GM18502 (cell line): ENCODE data around the gene ROBO1.
"Not testable (repeated sequence)": the region's sequence is repeated elsewhere in the genome, so short reads cannot be mapped to it uniquely, and the experiment has no call there.

Experiments
- ATAC-seq: cut with Tn5 transposase; IDR thresholded peaks from one replicate; pipeline ENCODE4 v1.9.1; 2021; ENCODE audit warnings: mild to moderate bottlenecking; ENCODE audit not compliant: unreplicated experiment, poor library complexity

The ROBO1 gene

GRCh38 chr3:78792733-78793132, 975.1 kb downstream of the ROBO1 start:
- ATAC-seq: no peak

DNA sequence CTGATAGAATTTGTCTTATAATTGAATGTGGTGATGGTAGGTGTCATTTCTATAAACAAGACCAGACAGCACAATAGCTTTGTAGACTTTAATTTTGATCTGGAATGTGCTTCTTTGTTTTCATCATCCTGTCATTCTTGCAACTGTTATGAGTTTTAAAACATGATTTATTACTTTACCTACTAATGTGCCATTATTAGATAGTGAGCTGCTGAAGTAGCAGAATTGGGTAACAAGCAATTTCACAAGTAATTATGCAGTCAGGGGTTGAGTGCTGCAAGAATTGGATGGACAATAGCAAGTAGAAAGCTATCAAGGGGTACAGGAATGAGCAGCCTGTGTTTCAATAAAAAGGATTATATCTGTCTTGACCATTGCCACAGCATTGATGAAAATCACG, 975.6 kb downstream of the ROBO1 start:
- ATAC-seq: no peak

GRCh38 chr3:78791753-78792152, 976.0 kb downstream of the ROBO1 start:
- no peak for ATAC-seq

DNA sequence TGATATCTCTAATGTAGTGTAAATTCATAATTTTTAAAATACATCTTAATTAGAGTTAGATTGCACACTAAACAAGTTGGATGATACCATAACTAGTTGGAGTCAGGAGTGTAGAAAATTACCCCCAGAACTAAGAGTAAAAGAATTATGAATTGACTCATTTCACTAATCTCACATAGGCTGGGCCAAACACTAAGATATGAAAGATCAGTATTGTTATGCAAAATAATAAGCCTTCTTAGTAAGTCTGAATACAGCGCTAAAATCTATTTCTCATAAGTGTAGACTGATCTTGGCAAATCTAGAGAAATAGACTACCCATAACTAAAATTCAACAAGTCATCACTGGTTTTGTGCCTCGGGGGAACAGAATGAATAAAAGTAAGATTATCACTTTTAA, 979.0 kb downstream of the ROBO1 start:
- ATAC-seq: no peak

DNA sequence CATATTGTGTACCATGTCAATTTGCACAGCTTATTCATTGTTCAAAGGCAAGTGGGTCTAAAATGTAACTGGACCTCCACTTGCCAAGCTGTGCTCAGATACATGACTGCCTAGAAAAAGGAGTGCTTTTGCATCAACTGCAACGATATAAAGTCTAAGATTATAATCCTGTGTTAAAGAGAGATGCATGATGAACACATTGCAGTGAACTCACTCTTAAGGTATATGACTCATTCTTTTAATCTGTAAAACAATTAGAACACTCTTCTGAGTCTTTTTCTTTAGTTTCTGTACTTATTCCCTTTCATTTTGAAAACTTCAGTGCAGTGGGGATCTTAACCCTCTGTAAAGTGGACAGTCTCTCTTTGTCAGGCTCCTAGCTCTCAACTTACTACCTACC, 982.8 kb downstream of the ROBO1 start:
- ATAC-seq: no peak

DNA sequence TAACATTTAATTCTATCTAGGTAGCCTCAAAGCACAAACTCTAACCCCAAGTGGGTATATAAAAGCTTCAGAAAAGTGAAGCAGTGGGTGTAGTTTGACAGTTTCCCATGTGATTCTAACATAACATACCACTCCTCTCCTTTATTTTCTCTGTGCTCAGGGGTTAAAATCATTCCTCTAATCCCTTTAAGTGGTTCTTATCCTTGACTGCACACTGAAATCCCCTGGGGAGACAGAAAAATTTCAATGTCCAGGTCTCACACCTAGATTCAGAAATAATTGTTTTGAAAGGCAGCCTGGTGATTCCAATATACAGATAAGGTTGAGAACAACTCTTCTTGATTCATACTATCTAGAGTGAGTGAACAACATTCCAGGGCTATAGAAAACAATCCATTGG, 986.4 kb downstream of the ROBO1 start:
- ATAC-seq: no peak

DNA sequence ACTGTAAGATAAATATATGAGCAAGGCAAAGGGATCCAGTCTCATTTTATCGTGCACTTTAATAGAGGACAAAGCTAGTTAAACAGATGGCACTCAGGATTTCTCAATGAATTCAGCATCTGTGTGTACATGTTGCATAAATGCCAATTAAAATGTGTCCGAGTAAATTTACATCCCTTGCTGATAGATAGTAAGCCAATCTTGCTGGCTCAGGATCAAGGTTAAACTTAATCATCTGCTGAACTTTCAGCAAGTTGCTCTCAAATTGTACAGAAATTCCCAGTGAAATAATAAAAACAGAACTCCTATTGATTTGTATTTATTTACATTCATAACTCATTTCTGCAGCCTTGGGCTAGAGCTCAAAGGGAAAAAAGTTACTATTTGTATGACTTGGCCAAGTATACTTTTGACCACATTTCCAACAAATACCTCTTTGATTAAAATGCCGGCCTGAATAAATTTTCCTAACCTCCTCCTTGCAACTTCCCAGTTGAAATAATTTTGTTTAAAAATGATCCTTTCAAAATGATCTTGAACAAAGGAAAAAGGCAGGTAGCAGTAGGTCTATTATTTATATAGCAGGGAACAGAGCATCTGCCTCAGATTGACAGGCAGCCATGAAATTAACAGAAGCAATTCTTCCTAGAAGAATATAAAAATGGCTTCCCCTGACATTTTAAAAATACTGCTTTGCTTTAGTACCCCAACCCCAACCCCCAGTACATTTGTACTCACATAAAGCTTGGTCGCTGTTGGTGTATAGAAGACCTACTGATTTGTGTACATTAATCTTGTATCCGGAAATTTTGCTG, 1001.9 kb downstream of the ROBO1 start:
- ATAC-seq: no peak

GRCh38 chr3:78764634-78765033, 1003.2 kb downstream of the ROBO1 start:
- no peak for ATAC-seq

DNA sequence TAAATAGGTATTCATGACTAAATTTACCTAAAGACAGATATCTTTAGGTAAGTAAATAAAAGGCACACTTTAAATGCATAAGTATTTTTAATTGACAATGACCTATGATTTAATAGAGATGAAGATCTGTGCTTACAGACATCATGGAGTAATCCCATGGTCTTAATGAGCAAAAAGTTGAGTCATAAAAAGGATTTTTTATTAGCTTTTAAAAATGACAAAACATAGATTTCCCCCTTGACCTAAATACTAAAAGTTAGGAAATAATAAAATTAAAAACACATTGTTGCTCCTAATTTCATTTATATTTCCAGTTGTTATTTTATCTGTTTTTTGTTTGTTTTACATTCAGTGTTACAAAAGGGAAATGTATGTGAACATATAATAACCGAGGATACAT, 1005.7 kb downstream of the ROBO1 start:
- no peak for ATAC-seq

- ATAC-seq: no peak
Observed at GRCh38 chr3:78761126-78761525, 1006.7 kb downstream of the ROBO1 start.

DNA sequence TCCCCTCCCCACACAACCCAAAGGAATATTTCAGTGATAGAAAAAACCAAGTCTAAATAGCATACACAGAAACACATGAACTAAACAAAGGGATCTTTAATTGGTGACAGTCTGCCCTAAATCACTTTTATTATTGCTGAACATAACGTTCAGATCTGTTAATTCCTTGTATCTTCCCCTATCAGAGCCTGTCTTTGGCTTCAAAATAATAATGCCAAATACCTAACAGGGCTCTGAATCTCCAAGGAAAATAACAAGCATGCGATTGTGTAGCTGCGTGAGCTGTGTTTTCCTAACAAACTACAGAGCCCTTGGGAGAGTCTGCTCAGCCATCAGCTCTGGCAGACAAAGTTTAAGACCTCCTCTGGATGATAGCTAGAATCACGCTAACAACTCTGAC, 1010.1 kb downstream of the ROBO1 start:
- no peak for ATAC-seq

- no peak for ATAC-seq
Observed at GRCh38 chr3:78754066-78754743, 1013.6 kb downstream of the ROBO1 start.

- ATAC-seq: no peak
Observed at GRCh38 chr3:78751266-78751665, 1016.5 kb downstream of the ROBO1 start.

DNA sequence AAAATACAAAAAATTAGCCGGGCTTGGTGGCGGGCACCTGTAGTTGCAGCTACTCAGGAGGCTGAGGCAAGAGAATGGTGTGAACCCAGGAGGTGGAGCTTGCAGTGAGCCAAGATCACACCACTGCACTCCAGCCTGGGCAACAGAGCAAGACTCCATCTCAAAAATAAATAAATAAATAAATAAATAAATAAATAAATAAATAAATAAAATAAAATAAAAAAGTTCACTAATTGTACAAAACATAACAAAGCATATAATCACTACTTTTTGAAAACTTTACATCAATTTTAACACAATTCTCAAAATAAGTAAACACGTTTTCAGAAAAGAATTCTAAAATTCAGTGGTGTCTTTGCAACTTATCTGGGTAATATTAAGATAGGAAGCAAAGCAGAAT, 1017.5 kb downstream of the ROBO1 start:
- not testable (repeated sequence) for ATAC-seq

GRCh38 chr3:78749056-78749455, 1018.7 kb downstream of the ROBO1 start:
- ATAC-seq: no peak

DNA sequence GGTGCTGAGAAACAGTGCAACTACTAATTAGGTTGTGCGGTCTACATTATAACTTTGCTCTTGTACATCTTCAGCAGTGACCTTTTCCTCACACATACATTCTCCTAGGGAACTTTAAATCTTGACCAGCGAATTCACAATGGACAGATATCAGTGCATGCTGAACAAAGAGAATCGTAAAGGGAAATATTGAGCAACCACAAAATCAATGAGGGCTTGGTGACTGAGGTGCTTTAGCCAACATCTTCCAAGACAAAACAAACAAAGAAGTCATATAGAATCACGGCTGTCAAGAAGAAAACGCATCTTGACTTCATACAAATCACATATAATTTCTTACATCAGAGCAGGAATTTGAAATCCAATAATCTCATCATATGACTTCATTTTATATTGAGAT, 1022.0 kb downstream of the ROBO1 start:
- no peak for ATAC-seq

- no peak for ATAC-seq
Observed at GRCh38 chr3:78742491-78742890, 1025.3 kb downstream of the ROBO1 start.

GRCh38 chr3:78742041-78742440, 1025.8 kb downstream of the ROBO1 start:
- ATAC-seq: no peak

- no peak for ATAC-seq
Observed at GRCh38 chr3:78741066-78741645, 1026.6 kb downstream of the ROBO1 start.

DNA sequence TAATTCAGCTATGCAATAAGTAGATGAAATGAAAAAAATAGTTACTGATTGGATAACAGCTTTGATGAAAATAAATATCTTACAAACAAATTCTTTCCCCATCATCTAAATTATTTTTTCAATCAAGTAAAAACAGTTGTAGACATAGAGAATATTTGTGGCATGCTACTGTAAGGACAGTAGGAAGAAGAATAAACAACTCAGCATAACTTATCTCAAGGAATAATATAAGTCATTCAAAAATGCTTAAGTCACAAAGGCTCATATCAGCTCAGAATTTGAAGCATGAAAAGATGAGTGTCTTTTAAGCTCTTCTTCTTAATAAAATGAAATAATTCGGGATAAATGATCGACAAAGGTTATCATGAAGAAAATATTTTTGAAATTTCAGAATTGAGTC, 1029.0 kb downstream of the ROBO1 start:
- ATAC-seq: no peak

GRCh38 chr3:78737988-78738387, 1029.8 kb downstream of the ROBO1 start:
- no peak for ATAC-seq

DNA sequence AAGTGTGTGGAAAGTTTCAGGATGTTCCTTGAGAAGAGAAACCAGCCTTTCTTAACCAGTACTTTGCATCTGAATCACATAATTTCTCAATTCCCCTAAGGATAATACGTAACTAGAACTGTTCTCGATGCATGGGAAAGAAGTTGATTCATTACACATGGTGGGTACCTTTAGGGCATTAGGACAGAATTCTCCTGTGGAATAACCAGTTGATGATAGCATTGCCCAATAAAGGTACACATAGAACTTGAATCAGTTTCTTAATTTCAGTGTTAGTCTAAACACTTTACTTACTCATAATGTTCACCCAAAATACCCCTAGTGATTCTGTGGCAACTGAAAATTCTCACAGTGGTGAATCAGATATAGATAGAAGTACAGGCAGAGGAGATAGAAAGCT, 1030.9 kb downstream of the ROBO1 start:
- no peak for ATAC-seq
